NCI-H2081 (cell line): Measurements from ENCODE around the gene EXOC3.
"Not testable (repeated sequence)": the region's sequence is repeated elsewhere in the genome, so short reads cannot be mapped to it uniquely, and the experiment has no call there.

ENCODE experiments used
- DNase-seq, 2 experiments: peaks; one replicate each; lab custom pipeline; 2025; lab: John Stamatoyannopoulos, UW

EXOC3 gene

GRCh38 chr5:474232-474839, 31.4 kb downstream of the EXOC3 start:
- not testable (repeated sequence) for DNase-seq

GRCh38 chr5:474840-475661, 32.1 kb downstream of the EXOC3 start:
- DNase-seq: no peak

DNA sequence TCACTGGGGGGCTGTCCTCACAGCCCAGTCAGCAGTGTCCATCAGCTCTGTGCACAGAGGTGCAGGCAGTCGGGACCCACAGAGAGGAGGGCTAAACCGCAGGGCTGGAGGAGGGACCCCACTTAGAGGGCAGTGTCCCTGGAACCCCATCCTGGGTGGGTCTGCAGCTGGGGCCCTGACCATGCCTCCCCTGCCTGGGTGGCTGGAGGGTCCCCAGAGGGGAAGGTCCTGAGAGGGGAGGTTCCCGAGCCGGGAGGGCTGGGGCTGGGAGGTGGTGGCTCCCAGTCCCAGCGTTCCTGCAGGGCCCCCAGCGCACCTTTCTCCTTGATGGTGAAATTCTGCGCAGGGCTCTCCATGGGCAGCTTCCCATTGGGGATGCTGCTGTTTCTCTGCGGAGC, 32.7 kb downstream of the EXOC3 start:
- DNase-seq: no peak

DNA sequence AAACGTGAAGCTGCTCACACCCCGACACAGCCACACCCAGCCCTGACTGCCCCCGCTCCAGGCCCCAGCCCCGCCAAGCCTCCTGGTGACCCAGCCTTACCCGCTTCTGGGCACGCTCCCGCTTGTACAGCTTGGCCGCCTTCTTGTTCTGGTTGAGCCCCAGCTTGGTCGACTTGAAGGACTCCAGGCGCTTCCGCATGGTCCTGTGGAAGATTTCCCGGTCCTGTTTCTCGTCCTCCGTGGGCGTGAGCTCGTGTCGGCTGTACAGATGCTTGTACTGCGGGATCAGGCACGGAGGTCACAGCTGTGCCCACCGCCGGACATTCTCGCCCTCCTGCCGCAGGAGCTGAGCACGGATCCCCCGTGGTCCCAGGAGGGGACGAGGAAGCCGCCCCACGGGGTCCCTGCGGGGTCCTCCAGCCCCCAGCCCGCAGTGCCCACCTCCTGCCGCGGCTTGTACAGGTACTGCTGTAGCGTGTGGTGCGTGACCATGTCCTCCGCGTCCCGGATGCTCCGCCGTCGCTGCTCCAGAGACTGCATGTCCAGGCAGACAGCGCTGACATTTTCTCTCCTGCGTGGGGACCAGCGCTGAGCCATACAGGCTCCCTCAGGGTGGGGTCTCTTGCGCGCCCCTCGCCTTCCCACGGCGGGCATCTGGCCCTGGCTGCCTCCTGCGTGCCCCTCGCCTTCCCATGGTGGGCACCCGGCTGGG, 33.3 kb downstream of the EXOC3 start:
- no peak for DNase-seq

- no peak for DNase-seq
Measured at GRCh38 chr5:476814-477175, 33.8 kb downstream of the EXOC3 start.

DNA sequence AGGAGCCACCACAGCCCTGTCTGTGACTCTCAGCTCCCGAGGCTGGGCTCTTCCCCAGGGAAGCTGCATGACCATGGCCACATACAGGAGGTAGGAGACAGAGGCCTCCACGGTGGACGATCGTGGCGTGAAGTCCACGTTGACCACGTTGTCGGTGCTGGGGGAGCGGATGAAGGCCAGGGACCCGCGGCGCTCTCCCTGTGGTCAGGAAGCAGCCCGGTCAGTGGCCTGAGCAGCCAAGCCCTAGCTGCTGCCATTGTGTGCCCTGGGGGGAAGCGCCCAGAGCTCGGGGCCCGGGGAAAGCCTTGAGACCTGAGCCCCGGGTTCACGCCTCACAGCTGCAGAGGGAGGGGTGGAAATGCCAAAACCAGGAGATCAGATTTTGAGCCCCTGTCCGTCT, 34.3 kb downstream of the EXOC3 start:
- no peak for DNase-seq

DNA sequence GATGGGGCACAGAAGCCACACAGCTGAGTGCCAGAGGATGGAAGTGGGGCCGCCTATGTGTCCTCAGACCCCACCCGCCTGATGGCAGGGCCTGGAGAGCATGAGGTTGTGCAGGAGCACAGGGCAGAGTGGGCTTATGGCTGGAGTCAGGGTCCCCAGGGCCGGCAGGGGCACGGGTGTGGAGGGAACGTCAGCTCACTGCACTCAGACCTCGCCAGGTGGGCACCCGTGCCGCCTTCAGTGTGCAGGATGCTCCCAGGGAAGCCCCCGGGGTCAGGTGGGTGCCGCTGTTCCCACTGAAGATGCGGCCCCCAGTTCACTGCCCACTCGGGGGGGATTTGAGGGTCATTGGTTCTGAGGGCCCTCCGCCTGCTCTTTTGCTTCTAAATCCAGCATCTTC, 34.9 kb downstream of the EXOC3 start:
- no peak for DNase-seq

DNA sequence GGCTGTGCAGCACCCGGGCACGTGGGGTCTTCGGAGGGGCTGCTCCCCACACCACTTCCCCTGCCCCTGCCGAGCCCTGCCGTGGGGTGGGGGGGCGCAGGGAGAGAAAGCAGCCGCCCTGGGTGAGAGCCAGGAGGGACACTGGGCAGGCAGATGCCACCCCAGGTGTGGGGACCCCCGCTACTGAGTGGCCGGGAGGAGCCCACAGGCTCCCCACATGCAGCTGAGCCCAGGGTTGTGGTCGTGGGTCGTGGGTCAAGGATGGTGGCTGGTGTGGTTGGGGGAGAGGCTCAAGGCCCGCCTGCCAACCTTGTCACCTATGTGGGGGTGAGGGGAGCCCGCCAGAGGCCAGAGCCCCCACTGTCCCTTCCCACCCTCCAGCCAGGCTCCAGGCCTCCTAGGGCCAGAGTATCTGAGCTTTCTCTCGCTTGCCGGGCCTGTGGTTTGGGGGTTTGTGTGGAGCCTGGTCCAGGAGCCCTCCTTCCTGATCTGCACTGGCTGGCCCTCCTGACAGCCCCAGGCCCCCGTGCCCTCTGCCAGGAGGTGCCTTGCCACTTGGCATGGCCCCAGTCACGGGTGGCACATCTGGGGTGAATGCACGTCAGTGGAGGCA, 35.5 kb downstream of the EXOC3 start:
- DNase-seq: no peak

GRCh38 chr5:478982-479535, 36.1 kb downstream of the EXOC3 start:
- no peak for DNase-seq

DNA sequence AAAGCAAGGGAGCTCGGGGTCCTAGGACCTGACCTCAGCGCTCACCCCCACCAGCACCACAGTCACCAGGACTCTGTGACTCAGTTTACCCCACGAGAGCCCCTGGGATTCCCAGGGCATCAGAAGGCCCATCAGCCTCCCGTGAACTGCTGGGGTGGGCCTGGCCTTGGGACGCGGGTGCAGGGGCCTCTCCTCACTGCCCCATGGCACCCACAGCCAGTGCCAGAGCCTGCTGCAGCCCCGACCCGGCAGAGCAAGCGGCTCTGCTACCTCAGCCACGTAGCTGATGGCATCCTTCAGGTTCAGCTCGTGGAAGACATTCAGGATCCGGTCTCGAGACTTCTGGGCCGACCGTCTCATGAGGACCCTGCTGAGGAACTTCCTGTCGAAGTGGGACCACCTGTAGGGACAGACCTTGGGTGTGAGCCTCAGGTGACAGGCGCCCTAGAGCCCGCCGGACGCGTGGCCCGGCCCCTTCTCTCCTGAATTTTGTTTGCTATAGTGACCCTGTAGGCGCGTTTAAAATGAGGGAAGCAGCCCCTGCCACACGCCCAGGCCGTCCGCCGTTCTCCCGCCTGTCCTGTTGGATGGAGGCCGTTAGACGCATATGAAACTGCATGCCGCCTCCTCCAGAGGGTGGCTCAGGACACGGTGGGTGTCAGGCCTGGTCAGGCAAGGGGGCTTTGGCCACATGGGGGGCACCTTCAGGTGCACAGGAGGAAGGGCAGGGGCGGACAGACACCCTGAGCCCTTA, 36.8 kb downstream of the EXOC3 start:
- no peak for DNase-seq

- DNase-seq: no peak
Measured at GRCh38 chr5:481347-481746, 38.4 kb downstream of the EXOC3 start.

DNA sequence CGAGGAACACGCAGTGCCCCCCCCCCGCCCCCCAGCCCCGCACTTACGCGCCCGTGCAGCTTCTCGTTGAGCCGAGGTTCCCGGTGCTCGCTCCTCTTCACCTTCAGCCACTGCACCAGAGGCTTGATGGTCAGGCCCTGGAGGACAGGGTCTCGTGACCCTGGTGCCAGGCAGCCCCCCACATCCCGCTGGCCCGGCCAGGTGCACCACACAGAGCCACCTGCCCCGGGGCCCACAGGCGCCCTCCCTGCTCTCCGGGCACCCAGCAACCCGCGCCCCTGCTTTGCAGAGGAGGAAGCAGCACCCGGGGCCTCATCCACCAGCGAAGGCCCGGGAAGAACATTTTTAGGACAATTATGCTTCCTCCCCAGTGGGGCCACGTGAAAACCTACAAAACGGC, 39.0 kb downstream of the EXOC3 start:
- DNase-seq: no peak

DNA sequence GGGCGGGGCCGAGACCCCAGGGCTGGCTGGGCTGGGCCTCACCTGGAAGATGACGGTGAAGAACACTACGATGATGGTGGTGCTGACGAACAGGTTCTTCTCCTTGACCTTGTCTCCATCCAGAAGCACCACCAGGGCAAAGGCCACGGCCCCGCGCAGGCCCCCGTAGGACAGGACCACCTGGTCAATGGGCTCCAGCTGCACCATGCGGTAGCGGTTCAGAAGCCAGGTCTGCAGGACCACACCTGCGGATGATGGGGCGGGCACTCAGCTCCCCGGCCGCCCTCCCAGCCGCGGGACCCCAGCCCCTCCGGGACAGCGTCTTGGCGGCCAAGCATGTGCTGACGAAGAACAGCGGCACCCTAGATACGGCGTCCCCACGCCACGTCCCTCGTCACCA, 39.5 kb downstream of the EXOC3 start:
- DNase-seq: no peak

DNA sequence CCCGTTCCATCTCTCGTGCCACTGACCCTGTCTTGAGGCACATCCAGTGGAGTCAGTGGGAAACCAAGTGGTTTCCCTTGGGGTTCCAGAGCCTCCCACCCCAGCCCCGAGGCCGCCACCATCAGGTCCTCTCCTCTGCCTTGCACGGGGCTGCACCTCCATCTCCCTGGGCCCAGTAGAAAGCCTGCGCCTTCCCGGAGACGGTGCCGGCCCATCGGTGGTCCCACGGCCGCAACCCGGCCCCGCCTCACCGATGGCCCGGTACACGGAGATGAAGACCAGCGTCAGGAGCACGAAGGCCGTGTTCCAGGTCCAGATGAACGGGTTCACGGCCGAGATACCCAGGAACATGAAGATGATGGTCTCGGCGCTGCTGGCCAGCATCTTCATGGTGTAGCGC, 40.0 kb downstream of the EXOC3 start:
- DNase-seq: no peak

GRCh38 chr5:483434-484140, 40.6 kb downstream of the EXOC3 start:
- DNase-seq: no peak

DNA sequence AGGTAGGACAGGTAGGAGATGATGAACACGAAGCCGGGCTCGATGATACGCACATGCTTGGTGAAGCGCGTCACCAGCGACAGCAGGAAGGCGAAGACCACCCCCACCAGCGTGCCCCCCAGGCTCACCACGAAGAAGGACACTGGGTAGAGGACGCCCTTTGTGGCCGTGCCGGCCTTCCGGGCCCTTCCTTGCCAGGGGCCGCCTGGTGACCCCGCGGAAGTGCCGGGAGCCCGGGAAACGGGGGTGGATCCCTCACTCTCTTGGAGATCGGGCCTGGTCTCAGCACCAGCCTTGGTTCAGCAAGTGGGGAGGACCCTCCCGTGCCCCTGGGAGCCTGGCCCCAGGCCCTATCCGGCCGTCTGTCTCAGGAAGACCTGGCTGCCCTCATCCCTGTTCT, 41.6 kb downstream of the EXOC3 start:
- no peak for DNase-seq

- DNase-seq: no peak
Measured at GRCh38 chr5:485113-485945, 42.4 kb downstream of the EXOC3 start.

DNA sequence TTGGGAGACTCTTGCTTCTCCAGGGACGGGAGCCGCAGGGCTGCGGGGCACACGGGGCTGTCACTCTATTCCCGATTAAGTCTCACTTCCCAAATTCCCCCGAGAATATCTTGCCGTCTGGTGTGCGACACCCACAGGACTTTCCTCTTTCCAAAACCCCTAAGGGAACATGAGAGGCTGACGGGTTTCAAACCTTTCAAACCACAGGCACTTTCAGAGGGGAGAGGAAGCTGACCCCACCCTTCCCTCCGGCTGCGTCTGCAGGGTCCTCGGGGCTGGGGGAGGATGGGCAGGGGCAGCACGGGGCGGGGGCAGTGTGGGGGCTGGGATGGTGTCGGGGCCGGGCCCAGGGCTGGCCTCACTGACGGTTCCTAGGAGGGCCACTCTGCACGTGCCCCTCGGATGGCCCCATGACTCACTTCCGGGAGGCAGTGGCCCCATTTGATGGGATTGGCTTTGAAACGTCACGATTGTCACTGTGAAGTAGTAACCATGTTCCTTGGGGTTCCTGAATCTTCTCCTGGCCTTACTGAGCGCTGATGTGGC, 43.0 kb downstream of the EXOC3 start:
- DNase-seq: no peak

DNA sequence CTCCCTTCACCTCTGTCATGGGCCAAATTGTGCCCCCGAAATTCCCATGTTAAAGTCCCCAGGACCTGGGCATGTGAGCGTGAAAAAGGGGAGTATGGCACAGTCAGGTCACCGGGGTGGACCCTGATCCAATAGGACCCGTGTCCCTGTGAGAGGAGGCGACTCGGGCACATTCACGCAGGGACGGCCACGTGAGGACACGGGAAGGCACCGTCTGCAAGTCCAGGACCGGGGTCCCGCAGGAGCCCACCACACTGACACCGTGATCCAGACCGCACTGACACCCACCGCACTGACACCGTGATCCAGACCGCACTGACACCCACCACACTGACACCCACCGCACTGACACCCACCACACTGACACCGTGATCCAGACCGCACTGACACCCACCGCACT, 43.6 kb downstream of the EXOC3 start:
- DNase-seq: not testable (repeated sequence)

DNA sequence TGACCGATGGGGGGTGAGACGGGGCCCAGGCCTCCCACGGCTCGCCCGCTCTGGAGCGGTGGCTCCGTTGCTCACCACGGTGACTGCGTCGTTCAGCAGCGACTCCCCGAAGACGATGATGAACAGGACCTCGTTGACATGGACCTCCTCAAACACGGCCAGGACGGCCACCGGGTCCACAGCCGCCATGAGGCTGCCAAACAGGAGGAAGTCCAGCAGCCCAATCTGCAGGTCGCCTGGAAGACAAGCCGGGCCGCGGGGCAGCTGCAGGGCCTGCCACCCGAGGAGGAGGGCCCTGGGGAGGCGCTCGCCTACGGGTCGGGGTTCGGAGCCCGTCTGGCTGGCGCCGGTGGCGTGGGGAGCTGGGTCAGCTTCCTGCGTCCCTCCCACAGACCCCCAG, 45.3 kb downstream of the EXOC3 start:
- no peak for DNase-seq
